ENCODE data around the gene POLR1E.
"Not testable (repeated sequence)": the region's sequence is repeated elsewhere in the genome, so short reads cannot be mapped to it uniquely, and the experiment has no call there.

The POLR1E gene

GRCh38 chr9:37477987-37478619 lies 7.6 kb upstream of the POLR1E start:
- Histone ChIP-seq H3K9me3 (ENCODE audit: control insufficient read depth, insufficient read depth, low read length) (peaks cover 10% of the 10 kb centered on the region; the same call in 1 of the 2 replicates), H3K4me1 (ENCODE audit: control insufficient read depth, low read length) (peaks cover 12% of the 10 kb centered on the region), H3K4me2 (ENCODE audit: low read length) (peak overlapping the region; percentile 5; the same call in 1 of the 2 replicates)
- H4K20me1 ChIP-seq (ENCODE audit: control insufficient read depth, insufficient read depth, low read depth, low read length); H3K27ac ChIP-seq (ENCODE audit: low read depth, low read length); H3K27me3 ChIP-seq (ENCODE audit: control insufficient read depth, low read length); H3K9me2 ChIP-seq (replicated peaks; ENCODE audit: control insufficient read depth, low read length); H3F3A ChIP-seq (ENCODE audit: control insufficient read depth, insufficient read depth); H3K4me3 ChIP-seq (ENCODE audit: low read length); H3K36me3 ChIP-seq (ENCODE audit: control insufficient read depth, low read length); H3K79me2 ChIP-seq (ENCODE audit: control insufficient read depth, low read length): not testable (repeated sequence)

DNA sequence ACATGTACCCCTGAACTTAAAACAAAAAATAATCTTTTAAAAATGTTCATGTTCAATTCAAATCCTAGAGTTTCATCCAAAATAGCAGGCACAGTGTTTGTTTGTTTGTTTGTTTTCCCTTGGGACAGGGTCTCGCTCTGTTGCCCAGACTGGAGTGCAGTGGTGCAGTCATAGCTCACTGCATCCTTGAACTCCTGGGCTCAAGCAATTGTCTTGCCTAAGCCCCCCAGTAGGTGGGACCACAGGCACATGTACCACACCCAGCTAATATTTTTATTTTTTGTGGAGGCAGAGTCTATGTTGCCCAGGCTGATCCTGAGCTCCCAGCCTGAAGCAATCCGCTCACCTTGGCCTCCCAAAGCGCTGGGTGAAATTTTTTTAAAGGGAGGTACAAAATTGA lies 5.0 kb upstream of the POLR1E start:
- TF ChIP-seq, protein P1, sequence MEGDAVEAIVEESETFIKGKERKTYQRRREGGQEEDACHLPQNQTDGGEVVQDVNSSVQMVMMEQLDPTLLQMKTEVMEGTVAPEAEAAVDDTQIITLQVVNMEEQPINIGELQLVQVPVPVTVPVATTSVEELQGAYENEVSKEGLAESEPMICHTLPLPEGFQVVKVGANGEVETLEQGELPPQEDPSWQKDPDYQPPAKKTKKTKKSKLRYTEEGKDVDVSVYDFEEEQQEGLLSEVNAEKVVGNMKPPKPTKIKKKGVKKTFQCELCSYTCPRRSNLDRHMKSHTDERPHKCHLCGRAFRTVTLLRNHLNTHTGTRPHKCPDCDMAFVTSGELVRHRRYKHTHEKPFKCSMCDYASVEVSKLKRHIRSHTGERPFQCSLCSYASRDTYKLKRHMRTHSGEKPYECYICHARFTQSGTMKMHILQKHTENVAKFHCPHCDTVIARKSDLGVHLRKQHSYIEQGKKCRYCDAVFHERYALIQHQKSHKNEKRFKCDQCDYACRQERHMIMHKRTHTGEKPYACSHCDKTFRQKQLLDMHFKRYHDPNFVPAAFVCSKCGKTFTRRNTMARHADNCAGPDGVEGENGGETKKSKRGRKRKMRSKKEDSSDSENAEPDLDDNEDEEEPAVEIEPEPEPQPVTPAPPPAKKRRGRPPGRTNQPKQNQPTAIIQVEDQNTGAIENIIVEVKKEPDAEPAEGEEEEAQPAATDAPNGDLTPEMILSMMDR (IDR thresholded peaks at IDR 0.05; ENCODE audit: low read depth, low read length, poor library complexity, severe bottlenecking): peak; percentile 19
- no peak for TF ChIP-seq EZH2phosphoT487 (IDR thresholded peaks at IDR 0.05; ENCODE audit: borderline replicate concordance, low read length)
- peaks cover 20% of the 10 kb centered on the region for H3K4me1 ChIP-seq (ENCODE audit: control insufficient read depth, low read length)

GRCh38 chr9:37486256-37486615 lies 488 bp downstream of the POLR1E start:
- Histone ChIP-seq H3K9me2 (replicated peaks; ENCODE audit: control insufficient read depth, low read length) (no peaks in the 10 kb centered on the region), H3K27ac (ENCODE audit: low read depth, low read length) (peak overlapping the region; percentile 45), H3K79me2 (ENCODE audit: control insufficient read depth, low read length) (peaks cover 34% of the 10 kb centered on the region), H3K4me3 (ENCODE audit: low read length) (peak overlapping the region; percentile 92), H3K4me2 (ENCODE audit: low read length) (peak overlapping the region; percentile 94), H3K4me1 (ENCODE audit: control insufficient read depth, low read length) (peaks cover 35% of the 10 kb centered on the region), H3F3A (ENCODE audit: control insufficient read depth, insufficient read depth) (no peaks in the 10 kb centered on the region), H3K36me3 (ENCODE audit: control insufficient read depth, low read length) (peaks cover 51% of the 10 kb centered on the region), H3K27me3 (ENCODE audit: control insufficient read depth, low read length) (no peaks in the 10 kb centered on the region; the same call in 1 of the 2 replicates), H3K9me3 (ENCODE audit: control insufficient read depth, insufficient read depth, low read length) (no peaks in the 10 kb centered on the region), H4K20me1 (ENCODE audit: control insufficient read depth, insufficient read depth, low read depth, low read length) (no peaks in the 10 kb centered on the region)
- TF ChIP-seq EZH2phosphoT487 (IDR thresholded peaks at IDR 0.05; ENCODE audit: borderline replicate concordance, low read length): no peak
- TF ChIP-seq, protein P1 (IDR thresholded peaks at IDR 0.05; ENCODE audit: low read depth, low read length, poor library complexity, severe bottlenecking): no peak

More for the DNA sequence above, 5.0 kb upstream of the POLR1E start:
- no peaks in the 10 kb centered on the region for H3K36me3 ChIP-seq (ENCODE audit: control insufficient read depth, low read length)
- no peak overlapping the region for H3K4me3 ChIP-seq (ENCODE audit: low read length)
- no peak overlapping the region for H3K4me2 ChIP-seq (ENCODE audit: low read length)
- H4K20me1 ChIP-seq (ENCODE audit: control insufficient read depth, insufficient read depth, low read depth, low read length): no peaks in the 10 kb centered on the region
- H3K27me3 ChIP-seq (ENCODE audit: control insufficient read depth, low read length): no peaks in the 10 kb centered on the region; the same call in 1 of the 2 replicates
- no peaks in the 10 kb centered on the region for H3F3A ChIP-seq (ENCODE audit: control insufficient read depth, insufficient read depth)
- no peaks in the 10 kb centered on the region for H3K79me2 ChIP-seq (ENCODE audit: control insufficient read depth, low read length)
- no peak overlapping the region for H3K27ac ChIP-seq (ENCODE audit: low read depth, low read length)
- no peaks in the 10 kb centered on the region for H3K9me3 ChIP-seq (ENCODE audit: control insufficient read depth, insufficient read depth, low read length)
- H3K9me2 ChIP-seq (replicated peaks; ENCODE audit: control insufficient read depth, low read length): no peaks in the 10 kb centered on the region

- H3K36me3 ChIP-seq (ENCODE audit: control insufficient read depth, low read length): peaks cover 56% of the 10 kb centered on the region
These were observed 1.1 kb downstream of the POLR1E start for GRCh38 chr9:37486616-37487548.

More at GRCh38 chr9:37486616-37487548, 1.1 kb downstream of the POLR1E start:
- Histone ChIP-seq H3K4me3 (ENCODE audit: low read length) (peak overlapping the region; percentile 92), H3K9me3 (ENCODE audit: control insufficient read depth, insufficient read depth, low read length) (no peaks in the 10 kb centered on the region), H3K4me2 (ENCODE audit: low read length) (peak overlapping the region; percentile 94), H3F3A (ENCODE audit: control insufficient read depth, insufficient read depth) (no peaks in the 10 kb centered on the region), H4K20me1 (ENCODE audit: control insufficient read depth, insufficient read depth, low read depth, low read length) (no peaks in the 10 kb centered on the region), H3K27me3 (ENCODE audit: control insufficient read depth, low read length) (no peaks in the 10 kb centered on the region), H3K4me1 (ENCODE audit: control insufficient read depth, low read length) (peaks cover 35% of the 10 kb centered on the region), H3K79me2 (ENCODE audit: control insufficient read depth, low read length) (peaks cover 34% of the 10 kb centered on the region), H3K27ac (ENCODE audit: low read depth, low read length) (peak overlapping the region; percentile 45), H3K9me2 (replicated peaks; ENCODE audit: control insufficient read depth, low read length) (no peaks in the 10 kb centered on the region)
- TF ChIP-seq, protein P1 (IDR thresholded peaks at IDR 0.05; ENCODE audit: low read depth, low read length, poor library complexity, severe bottlenecking): no peak
- TF ChIP-seq EZH2phosphoT487 (IDR thresholded peaks at IDR 0.05; ENCODE audit: borderline replicate concordance, low read length): no peak
